ENCODE results near the gene BEST2.
"Not testable (repeated sequence)": the region's sequence is repeated elsewhere in the genome, so short reads cannot be mapped to it uniquely, and the experiment has no call there.

BEST2 gene

DNA sequence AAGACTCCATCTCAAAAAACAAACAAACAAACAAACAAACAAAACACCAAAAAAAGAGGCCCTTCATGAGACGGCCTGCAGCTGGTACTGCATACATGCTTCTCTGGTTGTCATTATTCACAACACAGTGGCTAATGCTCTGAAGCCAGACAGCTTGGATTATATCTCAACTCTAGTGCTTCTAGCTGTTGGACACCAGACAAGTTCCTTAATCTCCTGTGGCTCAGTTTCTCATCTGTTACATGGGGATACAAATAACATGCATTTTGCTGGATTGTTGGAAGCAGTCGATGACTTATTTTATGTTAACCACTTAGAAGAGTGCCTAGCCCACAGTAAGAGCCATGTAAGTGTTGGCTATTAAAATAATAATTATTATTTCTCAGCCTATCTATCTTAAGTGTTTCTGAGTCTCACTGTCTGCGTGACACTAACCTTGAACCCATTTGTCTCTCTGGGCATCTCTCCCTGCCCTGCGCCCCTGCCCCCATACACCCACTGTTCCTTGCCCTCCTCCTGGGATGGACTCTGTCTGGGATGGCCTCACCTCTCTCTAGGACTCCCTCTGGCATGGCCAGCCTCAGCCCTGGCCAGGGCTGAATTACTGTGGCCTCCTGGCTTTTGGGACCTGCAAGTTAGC, 36.6 kb downstream of the BEST2 start:
- no peak for DNase-seq

DNA sequence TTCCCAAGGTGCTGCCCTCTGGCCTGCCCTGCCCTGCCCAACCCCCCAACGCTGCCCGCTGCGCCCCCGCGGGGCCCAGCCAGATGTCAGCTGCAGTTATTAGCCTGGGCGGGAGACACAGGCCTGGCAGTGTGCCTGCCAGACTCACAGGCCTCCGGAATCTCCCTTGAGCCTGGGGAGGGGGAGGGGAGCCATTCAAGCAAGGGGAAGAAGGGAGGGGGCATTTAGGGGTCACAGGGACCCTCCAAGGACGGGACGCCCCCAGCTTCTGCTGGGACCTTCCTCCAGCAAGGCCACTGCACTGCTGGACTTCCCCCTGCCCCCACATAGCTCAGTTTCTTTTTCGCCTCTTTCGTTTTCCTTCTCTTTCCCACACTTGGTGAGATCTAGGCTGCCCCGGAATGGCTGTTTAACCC, 37.1 kb downstream of the BEST2 start:
- DNase-seq, result no peak

DNA sequence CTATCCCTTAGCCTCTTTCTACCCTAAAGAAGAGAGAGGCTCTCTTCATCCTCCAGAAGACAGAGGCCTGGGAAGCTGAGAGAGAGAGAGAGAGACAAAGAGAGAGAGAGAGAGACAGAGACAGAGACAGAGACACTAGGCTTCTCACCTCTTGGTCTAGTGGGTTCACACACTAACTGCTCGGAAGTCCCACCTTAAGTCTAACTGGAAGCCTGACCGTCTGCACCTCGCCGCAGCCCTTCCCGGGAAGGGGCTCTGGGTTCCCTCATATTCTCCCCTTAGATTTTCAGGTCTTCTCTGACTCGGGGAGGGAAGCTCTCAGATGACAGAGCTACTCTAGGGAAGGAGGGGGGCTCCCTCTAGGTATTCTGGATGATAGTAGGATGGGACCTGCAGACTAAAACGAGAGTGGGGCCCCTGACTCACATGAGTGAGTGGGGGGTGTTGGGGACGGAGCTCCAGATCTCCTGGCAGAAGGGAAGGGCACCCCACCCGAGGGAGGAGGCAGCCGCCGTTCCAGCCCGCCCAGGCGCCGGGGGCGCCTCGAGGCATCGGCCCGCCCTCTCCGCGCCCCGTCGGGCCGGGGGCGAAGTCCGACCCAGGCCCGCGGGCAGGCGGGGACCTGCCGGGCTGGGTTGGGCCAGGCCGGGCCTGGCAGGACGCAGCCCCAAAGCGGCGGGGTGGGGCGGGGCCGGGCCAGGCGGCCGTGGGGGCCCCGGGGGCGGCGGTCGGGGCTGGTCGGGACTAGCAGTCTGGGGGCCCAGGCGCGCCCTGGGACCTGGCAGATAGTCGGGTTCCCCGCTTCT, 37.7 kb downstream of the BEST2 start:
- no peak for DNase-seq

DNA sequence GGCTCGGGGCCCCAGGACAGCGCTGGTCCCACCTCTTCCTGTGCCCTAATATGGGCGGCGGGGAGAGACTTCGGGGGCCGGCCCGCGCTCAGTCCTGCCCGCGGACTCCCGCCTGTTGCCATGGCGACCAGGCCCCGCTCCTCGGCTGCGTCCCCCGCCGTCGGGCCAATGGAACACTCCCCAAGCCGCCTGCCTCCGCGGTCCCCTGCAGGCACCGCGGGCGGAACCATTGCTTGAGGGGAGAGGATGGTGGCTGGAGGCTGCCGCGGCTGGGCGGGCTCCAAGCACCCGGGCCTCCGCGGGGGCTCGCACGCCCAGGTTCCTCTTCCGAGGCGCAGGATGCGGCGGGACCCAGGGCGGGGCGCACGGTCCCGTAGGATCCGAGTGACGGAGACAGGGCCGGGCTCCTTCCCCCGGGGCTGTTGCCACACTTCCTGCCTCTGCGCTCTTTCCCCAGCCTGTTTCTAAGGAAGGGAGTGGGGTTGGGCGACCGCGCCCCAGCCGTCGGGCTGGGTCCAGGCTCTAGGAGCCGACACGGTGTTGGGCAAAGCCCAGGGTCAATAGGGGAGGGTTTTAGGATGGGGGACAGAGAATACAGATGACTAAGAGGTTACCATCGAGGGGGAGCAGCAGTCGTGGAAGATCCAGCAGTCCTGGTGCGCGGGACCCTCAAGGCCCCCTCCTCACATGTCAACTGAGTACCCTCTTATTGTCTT, 38.5 kb downstream of the BEST2 start:
- peak; percentile 92 for DNase-seq

DNA sequence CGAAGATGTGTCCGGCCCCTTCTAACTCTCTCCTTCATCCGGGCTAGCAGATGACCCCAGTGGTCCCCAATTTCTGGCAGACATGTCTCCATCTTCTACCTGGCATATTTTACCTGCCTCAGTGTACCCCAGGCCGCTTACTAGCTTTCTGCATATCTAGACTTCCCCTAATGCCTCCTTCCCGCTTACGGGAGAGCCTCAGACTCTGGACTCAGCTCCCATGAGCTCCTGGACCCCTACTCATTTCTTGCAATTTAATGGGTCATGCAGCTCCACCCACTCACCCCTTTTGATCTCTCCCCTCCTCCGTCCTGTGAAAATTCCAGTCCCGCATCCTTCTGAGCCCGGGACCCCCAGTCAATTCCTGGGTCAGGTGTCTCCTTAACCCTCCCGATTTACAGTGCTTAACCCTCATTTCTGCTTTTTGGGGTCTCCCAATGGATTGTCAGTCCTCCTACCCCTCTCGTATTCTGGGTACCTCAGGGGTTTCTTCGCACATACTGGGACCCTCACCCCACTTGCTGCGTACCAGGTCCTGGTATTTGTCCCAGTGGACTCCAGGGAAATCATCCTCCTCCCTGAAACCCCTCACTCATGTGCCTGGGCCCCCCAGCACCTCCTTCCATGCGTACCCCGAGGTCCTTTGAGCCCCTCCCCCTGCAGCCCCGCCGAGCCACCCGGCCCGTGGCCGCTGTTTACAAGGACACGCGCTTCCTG, 39.2 kb downstream of the BEST2 start:
- DNase-seq, result no peak

DNA sequence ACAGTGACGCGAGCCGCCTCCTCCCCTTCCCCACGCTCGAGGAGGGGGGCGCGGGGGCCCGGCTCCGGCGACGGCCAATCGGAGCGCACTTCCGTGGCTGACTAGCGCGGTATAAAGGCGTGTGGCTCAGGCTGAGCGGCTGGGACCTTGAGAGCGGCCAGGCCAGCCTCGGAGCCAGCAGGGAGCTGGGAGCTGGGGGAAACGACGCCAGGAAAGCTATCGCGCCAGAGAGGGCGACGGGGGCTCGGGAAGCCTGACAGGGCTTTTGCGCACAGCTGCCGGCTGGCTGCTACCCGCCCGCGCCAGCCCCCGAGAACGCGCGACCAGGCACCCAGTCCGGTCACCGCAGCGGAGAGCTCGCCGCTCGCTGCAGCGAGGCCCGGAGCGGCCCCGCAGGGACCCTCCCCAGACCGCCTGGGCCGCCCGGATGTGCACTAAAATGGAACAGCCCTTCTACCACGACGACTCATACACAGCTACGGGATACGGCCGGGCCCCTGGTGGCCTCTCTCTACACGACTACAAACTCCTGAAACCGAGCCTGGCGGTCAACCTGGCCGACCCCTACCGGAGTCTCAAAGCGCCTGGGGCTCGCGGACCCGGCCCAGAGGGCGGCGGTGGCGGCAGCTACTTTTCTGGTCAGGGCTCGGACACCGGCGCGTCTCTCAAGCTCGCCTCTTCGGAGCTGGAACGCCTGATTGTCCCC, 39.9 kb downstream of the BEST2 start, which contains the start of gene JUNB:
TSS of gene JUNB (plus strand) at position 142 of the 706 bp plus-strand sequence. CDS start at position 428, 286 bp downstream.
- peak; percentile 98 for DNase-seq

DNA sequence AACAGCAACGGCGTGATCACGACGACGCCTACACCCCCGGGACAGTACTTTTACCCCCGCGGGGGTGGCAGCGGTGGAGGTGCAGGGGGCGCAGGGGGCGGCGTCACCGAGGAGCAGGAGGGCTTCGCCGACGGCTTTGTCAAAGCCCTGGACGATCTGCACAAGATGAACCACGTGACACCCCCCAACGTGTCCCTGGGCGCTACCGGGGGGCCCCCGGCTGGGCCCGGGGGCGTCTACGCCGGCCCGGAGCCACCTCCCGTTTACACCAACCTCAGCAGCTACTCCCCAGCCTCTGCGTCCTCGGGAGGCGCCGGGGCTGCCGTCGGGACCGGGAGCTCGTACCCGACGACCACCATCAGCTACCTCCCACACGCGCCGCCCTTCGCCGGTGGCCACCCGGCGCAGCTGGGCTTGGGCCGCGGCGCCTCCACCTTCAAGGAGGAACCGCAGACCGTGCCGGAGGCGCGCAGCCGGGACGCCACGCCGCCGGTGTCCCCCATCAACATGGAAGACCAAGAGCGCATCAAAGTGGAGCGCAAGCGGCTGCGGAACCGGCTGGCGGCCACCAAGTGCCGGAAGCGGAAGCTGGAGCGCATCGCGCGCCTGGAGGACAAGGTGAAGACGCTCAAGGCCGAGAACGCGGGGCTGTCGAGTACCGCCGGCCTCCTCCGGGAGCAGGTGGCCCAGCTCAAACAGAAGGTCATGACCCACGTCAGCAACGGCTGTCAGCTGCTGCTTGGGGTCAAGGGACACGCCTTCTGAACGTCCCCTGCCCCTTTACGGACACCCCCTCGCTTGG, 40.7 kb downstream of the BEST2 start:
- DNase-seq, result no peak

DNA sequence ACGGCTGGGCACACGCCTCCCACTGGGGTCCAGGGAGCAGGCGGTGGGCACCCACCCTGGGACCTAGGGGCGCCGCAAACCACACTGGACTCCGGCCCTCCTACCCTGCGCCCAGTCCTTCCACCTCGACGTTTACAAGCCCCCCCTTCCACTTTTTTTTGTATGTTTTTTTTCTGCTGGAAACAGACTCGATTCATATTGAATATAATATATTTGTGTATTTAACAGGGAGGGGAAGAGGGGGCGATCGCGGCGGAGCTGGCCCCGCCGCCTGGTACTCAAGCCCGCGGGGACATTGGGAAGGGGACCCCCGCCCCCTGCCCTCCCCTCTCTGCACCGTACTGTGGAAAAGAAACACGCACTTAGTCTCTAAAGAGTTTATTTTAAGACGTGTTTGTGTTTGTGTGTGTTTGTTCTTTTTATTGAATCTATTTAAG, 41.3 kb downstream of the BEST2 start:
- no peak for DNase-seq

DNA sequence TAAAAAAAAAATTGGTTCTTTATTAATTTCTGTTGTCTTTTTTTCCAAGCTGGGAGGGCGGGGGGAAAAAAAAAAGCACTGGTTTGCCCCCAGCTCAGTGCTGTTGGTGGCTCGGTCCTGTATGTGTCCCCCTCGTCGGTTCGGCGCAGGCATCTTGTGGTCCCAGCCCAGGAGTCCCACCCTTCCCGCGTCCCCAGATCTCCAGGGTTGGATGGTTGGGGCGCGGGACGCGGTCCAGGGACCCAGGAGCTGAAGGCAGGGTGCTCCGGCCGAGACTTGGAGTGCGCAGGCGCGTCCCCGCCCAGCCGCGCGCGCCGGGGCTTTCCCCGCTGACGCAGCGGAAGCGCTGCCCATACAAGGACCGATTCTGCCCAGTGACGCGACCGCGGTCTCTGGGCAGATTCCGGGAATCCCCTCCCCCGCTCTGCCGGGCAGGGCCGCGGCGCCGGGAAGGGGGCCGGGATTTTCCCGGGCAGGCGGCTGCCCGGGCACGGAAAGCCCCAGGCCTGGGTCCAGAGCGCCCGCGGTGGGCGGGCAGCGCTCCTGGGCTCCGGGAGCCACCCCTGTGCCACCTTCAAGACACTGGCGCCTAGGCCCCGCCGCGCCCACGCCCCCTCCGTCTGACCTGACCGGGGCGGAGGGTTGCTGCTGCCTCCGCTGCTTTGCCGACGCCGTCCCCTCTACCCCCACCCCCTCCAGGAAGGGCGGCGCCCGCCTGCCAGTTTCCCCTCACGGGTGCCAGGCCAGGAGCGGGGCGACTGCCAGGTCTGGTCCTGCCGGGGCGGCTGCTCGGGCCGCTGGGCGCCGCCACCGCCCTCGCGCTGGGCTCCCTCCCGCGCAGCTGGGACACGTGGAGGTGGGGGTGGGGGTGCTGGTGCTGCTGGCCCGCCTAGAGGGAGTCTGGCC, 42.0 kb downstream of the BEST2 start:
- DNase-seq, result peak; percentile 94

DNA sequence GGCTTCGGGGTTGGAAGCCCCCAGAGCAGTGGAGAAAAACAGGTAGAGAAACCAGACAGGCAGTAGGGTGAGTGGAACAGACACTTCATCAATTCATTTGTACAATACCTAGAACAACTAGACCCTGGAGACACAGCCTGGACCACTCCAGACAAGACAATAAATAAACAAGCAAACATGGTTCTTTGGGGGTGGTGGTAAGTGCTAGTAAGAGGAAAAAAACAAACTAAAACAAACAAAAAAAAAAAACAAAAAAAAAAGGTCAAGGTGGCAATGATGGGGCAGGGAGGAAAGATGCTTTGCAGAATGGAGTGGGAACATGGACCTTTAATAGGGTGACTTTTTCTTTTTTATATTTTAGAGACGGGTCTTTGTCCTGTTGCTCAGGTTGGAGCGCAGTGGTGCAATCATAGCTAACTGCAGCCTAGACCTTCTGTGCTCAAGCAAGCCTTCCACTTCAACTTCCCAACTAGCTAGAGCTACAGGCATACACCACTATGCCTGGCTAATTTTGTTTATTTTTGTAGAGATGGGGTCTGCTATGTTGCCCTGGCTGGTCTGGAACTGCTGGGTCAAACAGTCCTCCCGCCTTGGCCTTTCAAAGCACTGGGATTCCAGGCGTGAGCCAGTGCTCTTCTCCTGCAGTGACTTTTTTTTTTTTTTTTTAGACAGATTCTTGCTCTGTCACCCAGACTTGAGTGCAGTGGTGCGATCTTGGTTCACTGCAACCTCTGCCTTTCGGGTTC, 42.8 kb downstream of the BEST2 start:
- no peak for DNase-seq

DNA sequence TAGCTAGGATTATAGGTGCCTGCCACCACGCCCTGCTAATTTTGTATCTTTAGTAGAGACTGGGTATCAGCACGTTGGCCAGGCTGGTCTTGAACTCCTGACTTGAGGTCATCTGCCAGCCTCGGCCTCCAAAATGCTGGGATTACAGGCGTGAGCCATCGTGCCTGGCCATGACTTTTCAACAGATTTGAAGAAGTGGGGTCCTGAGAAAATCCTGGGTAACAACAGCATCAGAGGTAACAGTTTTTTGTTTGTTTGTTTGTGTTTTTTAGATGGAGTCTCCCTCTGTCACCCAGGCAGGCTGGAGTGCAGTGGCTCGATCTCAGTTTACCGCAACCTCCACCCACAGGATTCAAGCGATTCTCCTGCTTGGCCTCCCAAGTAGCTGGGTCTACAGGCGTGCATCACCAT, 43.4 kb downstream of the BEST2 start:
- DNase-seq, result no peak

DNA sequence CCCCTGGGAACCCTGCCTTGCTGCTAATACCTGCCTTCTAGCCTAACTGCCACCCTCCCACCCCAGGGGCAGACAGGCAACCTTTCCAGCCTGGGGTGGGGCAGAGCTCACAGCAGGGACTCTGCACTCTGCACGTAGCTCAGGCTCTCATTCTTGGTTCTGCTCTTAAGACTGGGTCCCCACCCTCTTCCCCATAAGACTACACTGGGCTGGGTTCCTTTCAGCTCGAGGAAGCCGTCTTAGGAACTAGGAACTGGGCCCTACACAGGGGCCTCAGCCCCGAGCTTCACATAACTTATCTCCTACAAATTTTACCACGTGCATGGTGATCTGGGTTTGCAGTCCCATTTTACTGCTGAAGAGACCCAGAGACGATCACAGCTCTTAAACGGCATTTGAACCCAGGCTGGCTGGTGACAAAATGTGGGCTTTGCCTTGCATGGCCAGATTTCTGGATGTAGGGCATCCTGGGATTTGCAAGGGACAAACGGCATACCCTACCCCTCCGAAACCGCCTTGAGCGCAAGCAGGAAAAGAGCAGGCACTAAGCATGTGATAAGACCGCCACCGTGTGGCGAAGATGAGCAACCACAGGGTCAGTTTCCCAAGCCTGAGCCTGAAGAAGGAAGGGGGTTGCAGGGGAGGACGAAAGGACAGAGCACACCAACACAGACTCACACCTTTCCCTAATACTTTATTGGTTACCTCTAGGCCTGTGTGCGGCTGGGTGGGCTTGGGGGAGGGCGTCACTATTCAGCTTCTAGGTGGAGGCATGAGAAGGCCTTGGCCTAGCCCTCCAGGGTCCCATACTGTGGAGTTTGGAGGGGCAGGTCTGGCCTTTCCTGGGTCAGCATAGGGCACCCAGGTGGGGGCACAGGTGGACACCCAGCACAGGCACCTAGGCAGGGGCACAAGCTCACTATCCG, 44.8 kb downstream of the BEST2 start:
- DNase-seq, result peak; percentile 85

DNA sequence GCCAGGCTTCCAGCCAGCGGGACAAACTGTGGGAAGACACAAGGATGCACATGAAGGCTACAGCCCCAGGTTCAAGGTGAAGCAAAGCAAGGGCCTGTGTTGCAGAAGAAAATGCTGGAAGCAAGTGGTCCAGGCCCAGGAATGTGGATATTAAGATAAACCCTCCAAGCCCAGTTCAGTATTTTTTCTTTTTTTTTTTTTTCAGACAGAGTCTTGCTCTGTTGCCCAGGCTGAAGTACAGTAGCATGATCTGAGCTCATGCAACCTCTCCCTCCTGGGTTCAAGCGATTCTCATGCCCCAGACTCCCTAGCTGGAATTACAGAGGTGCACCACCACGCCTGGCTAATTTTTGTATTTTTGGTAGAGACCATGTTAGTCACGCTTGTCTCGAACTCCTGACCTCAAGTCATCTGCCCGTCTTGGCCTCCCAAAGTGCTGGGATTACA, 45.6 kb downstream of the BEST2 start:
- no peak for DNase-seq

DNA sequence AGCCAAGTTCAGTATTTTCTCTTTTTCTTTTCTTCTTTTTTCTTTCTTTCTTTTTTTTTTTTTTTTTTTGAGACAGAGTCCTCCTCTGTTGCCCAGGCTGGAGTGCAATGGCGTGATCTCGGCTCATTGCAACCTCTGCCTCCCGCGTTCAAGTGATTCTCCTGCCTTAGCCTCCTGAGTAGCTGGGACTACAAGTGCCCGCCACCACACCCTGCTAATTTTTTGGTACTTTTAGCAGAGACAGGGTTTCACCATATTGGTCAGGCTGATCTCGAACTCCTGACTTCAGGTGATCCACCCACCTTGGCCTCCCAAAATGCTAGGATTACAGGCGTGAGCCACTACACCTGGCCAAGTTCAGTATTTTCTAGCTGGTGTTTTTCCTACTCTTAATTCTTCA, 46.0 kb downstream of the BEST2 start:
- DNase-seq, result not testable (repeated sequence)

DNA sequence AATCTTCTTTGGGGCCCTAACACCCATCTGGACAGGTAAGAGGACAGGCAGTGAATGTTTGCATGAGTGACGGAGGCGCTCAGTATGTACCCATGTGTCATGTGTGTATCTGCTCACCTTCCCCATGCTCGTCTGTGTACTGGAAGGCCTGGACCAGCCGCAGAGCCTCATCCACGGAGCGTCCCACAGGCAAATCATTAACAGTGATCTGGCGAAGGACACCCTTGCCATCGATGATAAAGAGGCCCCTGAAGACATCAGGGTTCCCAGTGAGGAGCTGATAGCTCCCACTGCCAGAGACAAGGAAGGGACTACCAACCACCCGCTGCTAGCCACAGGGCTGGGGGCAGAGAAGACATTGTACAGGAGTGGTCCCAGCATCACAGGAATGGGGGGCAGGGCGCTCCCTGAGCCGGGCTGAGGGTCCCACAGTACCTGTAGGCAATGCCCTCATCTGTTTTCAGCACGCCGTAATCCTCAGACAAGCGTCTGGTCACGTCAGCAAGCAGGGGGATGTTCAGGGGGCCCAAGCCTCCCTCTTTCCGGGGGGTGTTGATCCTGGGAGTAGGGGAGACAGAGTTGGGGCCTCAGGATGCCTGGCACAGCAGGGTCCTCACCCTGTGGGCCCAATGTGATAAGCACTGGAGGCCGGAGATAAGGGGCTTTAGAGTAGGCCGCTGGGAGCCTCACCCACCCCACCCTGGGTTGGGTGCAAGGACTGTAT, 48.3 kb downstream of the BEST2 start:
- no peak for DNase-seq

DNA sequence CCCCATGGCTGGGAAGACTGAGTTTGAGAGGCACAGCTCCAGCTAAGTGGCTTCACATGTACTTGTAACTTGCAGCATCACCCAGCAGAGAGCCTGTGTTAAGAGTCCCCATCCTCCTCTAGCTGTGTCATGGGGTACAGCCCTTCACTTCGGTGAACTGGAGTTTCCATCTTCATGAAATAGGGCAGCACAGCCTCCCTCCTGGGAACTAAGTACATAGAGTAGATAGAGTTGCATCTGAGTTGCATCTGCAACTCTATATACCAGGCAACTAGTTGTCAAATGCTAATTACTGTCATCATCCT, 48.8 kb downstream of the BEST2 start:
- DNase-seq, result no peak

DNA sequence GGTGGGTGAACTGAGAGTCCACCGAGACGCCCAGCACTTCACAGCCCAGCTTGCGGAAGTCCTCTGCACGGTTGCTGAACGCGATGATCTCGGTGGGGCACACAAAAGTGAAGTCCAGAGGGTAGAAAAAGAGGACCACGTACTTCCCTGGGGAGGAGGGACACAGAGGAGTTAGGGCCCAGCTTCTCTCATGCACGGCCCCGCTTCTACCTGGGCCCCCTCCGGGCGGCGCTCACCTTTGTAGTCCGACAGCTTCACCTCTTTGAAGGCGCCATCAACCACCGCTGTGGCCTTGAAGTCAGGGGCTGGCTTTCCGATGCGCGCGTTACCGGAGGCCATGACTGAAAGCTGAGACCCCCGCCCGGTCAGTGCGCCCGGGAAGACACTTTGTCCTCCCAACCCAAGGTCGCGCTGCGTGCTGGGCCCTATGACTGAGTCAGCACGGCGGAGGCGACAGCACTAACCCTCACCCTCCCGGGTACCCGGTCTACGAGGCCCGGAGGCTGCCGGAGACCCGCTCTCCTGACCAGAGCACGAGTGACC, 49.4 kb downstream of the BEST2 start:
- DNase-seq, result no peak
